H9 (cell line): Measurements from ENCODE around the gene SPDEF. TPM values are rescaled to one million over a fixed set of nuclear protein-coding genes. Genes with fewer than 3 reads are reported as not detected.

ENCODE experiments used
- DNase-seq: peaks from one replicate; pipeline ENCODE4 v3.0.0-alpha.2; 2017
- H2AFZ ChIP-seq: one replicate; pipeline ENCODE4 v1.6.1; 2013; ENCODE audit warnings: mild to moderate bottlenecking, low read length, control low read depth, moderate library complexity
- H2AK5ac ChIP-seq: 2 replicates; pipeline ENCODE4 v1.6.1; 2013; ENCODE audit warnings: low read length, control low read depth, mixed read lengths; ENCODE audit not compliant: insufficient read length
- H2BK120ac ChIP-seq: one replicate; pipeline ENCODE4 v1.6.1; 2013; ENCODE audit warnings: low read depth, mild to moderate bottlenecking, low read length, control low read depth, inconsistent platforms; ENCODE audit not compliant: poor library complexity, severe bottlenecking
- H2BK12ac ChIP-seq: 2 replicates; pipeline ENCODE4 v1.6.1; 2013; ENCODE audit warnings: low read length, control low read depth, mixed read lengths, low read depth; ENCODE audit not compliant: insufficient read length
- H2BK15ac ChIP-seq: 2 replicates; pipeline ENCODE4 v1.6.1; 2013; ENCODE audit warnings: low read depth, low read length, control low read depth
- H2BK20ac ChIP-seq: one replicate; pipeline ENCODE4 v1.6.1; 2013; ENCODE audit warnings: low read depth, mild to moderate bottlenecking, low read length, control low read depth, inconsistent platforms; ENCODE audit not compliant: poor library complexity, severe bottlenecking
- H2BK5ac ChIP-seq: 2 replicates; pipeline ENCODE4 v1.6.1; 2013; ENCODE audit warnings: low read length, control low read depth, mixed read lengths; ENCODE audit not compliant: insufficient read length
- H3K14ac ChIP-seq: 2 replicates; pipeline ENCODE4 v1.6.1; 2013; ENCODE audit warnings: low read length, control low read depth; ENCODE audit not compliant: insufficient read depth
- H3K18ac ChIP-seq: 2 replicates; pipeline ENCODE4 v1.6.1; 2013; ENCODE audit warnings: low read depth, mild to moderate bottlenecking, mixed read lengths, low read length, control low read depth; ENCODE audit not compliant: insufficient read length
- H3K23ac ChIP-seq: 2 replicates; pipeline ENCODE4 v1.6.1; 2013; ENCODE audit warnings: low read length, control low read depth, mixed read lengths, low read depth; ENCODE audit not compliant: insufficient read length
- H3K23me2 ChIP-seq: 2 replicates; pipeline ENCODE4 v1.6.1; 2013; ENCODE audit warnings: low read depth, mild to moderate bottlenecking, mixed read lengths, low read length, control low read depth; ENCODE audit not compliant: insufficient read length, poor library complexity, severe bottlenecking
- H3K27ac ChIP-seq: 2 replicates; pipeline ENCODE4 v1.5.1; 2013; ENCODE audit warnings: low read length, control low read depth, mixed read lengths, low read depth; ENCODE audit not compliant: insufficient read length
- H3K27me3 ChIP-seq: 2 replicates; pipeline ENCODE4 v1.6.1; 2013; ENCODE audit warnings: low read length, control low read depth, inconsistent platforms; ENCODE audit not compliant: insufficient read depth
- H3K4ac ChIP-seq: 2 replicates; pipeline ENCODE4 v1.6.1; 2013; ENCODE audit warnings: low read depth, mild to moderate bottlenecking, control low read depth, inconsistent platforms, low read length, moderate library complexity
- H3K4me1 ChIP-seq: 2 replicates; pipeline ENCODE4 v1.6.1; 2013; ENCODE audit warnings: low read length, control low read depth, inconsistent platforms; ENCODE audit not compliant: insufficient read depth
- H3K4me2 ChIP-seq: 2 replicates; pipeline ENCODE4 v1.6.1; 2013; ENCODE audit warnings: low read length, control low read depth, mixed read lengths; ENCODE audit not compliant: insufficient read length, insufficient read depth
- H3K56ac ChIP-seq: 2 replicates; pipeline ENCODE4 v1.6.1; 2013; ENCODE audit warnings: low read depth, mild to moderate bottlenecking, mixed read lengths, low read length, control low read depth; ENCODE audit not compliant: insufficient read length
- H3K79me1 ChIP-seq: 2 replicates; pipeline ENCODE4 v1.6.1; 2013; ENCODE audit warnings: low read depth, mild to moderate bottlenecking, moderate library complexity, low read length, control low read depth, inconsistent platforms; ENCODE audit not compliant: insufficient read depth, poor library complexity, severe bottlenecking
- H3K79me2 ChIP-seq: 2 replicates; pipeline ENCODE4 v1.6.1; 2013; ENCODE audit warnings: low read length, control low read depth, inconsistent platforms; ENCODE audit not compliant: insufficient read depth
- H3K9ac ChIP-seq: 2 replicates; pipeline ENCODE4 v1.6.1; 2013; ENCODE audit warnings: low read length, control low read depth, mixed read lengths; ENCODE audit not compliant: insufficient read length; ENCODE audit errors: extremely low read depth
- H3K9me3 ChIP-seq: one replicate; pipeline ENCODE4 v1.6.1; 2013; ENCODE audit warnings: low read depth, low read length, inconsistent platforms; ENCODE audit not compliant: control insufficient read depth
- H3T11ph ChIP-seq: one replicate; pipeline ENCODE4 v1.6.1; 2013; ENCODE audit warnings: mild to moderate bottlenecking, low read length, control low read depth, inconsistent platforms
- H4K20me1 ChIP-seq: one replicate; pipeline ENCODE4 v1.6.1; 2013; ENCODE audit not compliant: control insufficient read depth, insufficient read length, insufficient read depth
- H4K5ac ChIP-seq: 2 replicates; pipeline ENCODE4 v1.6.1; 2013; ENCODE audit warnings: low read depth, mild to moderate bottlenecking, mixed read lengths, low read length, control low read depth; ENCODE audit not compliant: insufficient read length
- H4K8ac ChIP-seq: replicated peaks from 2 replicates; pipeline ENCODE4 v1.6.1; 2013; ENCODE audit warnings: low read length, control low read depth, mixed read lengths, low read depth; ENCODE audit not compliant: insufficient read length
- H4K91ac ChIP-seq: 2 replicates; pipeline ENCODE4 v1.6.1; 2013; ENCODE audit warnings: low read depth, mild to moderate bottlenecking, moderate library complexity, mixed read lengths, low read length, control low read depth; ENCODE audit not compliant: insufficient read length
- H3K27ac Mint-ChIP-seq, 3 experiments: 2 replicates in 2 of 3; 3 replicates in 1 of 3; pipeline ENCODE4 v1.8.0; 2020 to 2021; ENCODE audit warnings: mixed read lengths in 3 of 3, mild to moderate bottlenecking in 1 of 3, moderate library complexity in 1 of 3
- H3K27me3 Mint-ChIP-seq: 2 replicates; pipeline ENCODE4 v1.8.0; 2021; ENCODE audit warnings: low read depth, mild to moderate bottlenecking, moderate library complexity, mixed read lengths
- H3K36me3 Mint-ChIP-seq, 3 experiments: 2 replicates in 2 of 3; 3 replicates in 1 of 3; pipeline ENCODE4 v1.8.0; 2020 to 2021; ENCODE audit warnings: low read depth in 3 of 3, mixed read lengths in 3 of 3; ENCODE audit not compliant: insufficient read depth in 1 of 3
- H3K4me1 Mint-ChIP-seq, 2 experiments: 2 replicates each; pipeline ENCODE4 v1.8.0; 2020; ENCODE audit warnings: mixed read lengths in 2 of 2
- H3K4me3 Mint-ChIP-seq, 2 experiments: 2 replicates in 1 of 2; 3 replicates in 1 of 2; pipeline ENCODE4 v1.8.0; 2020 to 2021; ENCODE audit warnings: mild to moderate bottlenecking in 2 of 2, mixed read lengths in 2 of 2, moderate library complexity in 1 of 2
- H3K9me3 Mint-ChIP-seq, 2 experiments: 2 replicates in 1 of 2; 3 replicates in 1 of 2; pipeline ENCODE4 v1.8.0; 2020; ENCODE audit warnings: mild to moderate bottlenecking in 2 of 2, mixed read lengths in 2 of 2, moderate library complexity in 1 of 2
- CTCF ChIP-seq: fragments of 200-600 bp; sonication (generic); conservative IDR thresholded peaks from 3 replicates; pipeline ENCODE4 v1.8.0; 2021; ENCODE audit warnings: antibody characterized with exemption, mild to moderate bottlenecking
- WGBS: extraction: QIAGEN DNeasy Blood & Tissue Kit; methylation state at CpG from one replicate; pipeline ENCODE4 v1.1.7; 2013; ENCODE audit warnings: missing lambda C conversion rate, low lambda C conversion rate, mixed read lengths; ENCODE audit not compliant: insufficient read length; ENCODE audit errors: extremely low coverage; 5-methylcytosine and 5-hydroxymethylcytosine counted together
- total RNA-seq: library from RNA; stranded (reverse); gene quantifications from 2 replicates; pipeline ENCODE4 v1.2.1, GENCODE V29; 2021

The SPDEF gene
- total RNA-seq, 1 experiment from 2014 or later: 0.15 TPM

GRCh38 chr6:34551720-34552119 is 4.4 kb downstream of the SPDEF start:
- WGBS: no CpG with 5 or more reads among the region's 8 CpGs
- Histone ChIP-seq H2AK5ac (no peak overlapping the region), H3K27me3 (no peaks in the 10 kb centered on the region)

More at GRCh38 chr6:34551720-34552119, 4.4 kb downstream of the SPDEF start:
- Mint-ChIP-seq H3K9me3 (no peaks in the 10 kb centered on the region), H3K27ac (peak overlapping the region in 2 of 3 experiments; percentile 8 to 83; a peak in 1 of 7 replicates), H3K36me3 (no peaks in the 10 kb centered on the region), H3K4me3 (no peak overlapping the region), H3K4me1 (peaks cover 10 to 26% of the 10 kb centered on the region in 2 experiments), H3K27me3 (peaks cover 1% of the 10 kb centered on the region)
- Histone ChIP-seq H4K91ac (no peak overlapping the region), H3K14ac (peak overlapping the region; percentile 53; the same call in 1 of the 2 replicates), H4K20me1 (no peaks in the 10 kb centered on the region), H3K4ac (no peak overlapping the region), H3K27ac (no peak overlapping the region), H2BK20ac (no peak overlapping the region), H3K4me1 (no peaks in the 10 kb centered on the region), H3K23me2 (no peaks in the 10 kb centered on the region), H4K8ac (no peak overlapping the region), H2BK120ac (no peak overlapping the region), H3K79me1 (no peaks in the 10 kb centered on the region), H3K18ac (no peak overlapping the region), H2BK5ac (no peak overlapping the region), H2BK15ac (no peak overlapping the region), H3T11ph (no peak overlapping the region), H3K56ac (no peak overlapping the region), H3K4me2 (no peak overlapping the region), H3K79me2 (no peaks in the 10 kb centered on the region), H3K23ac (no peak overlapping the region), H2BK12ac (no peak overlapping the region), H3K9me3 (no peaks in the 10 kb centered on the region), H4K5ac (no peak overlapping the region), H3K9ac (no peak overlapping the region), H2AFZ (no peak overlapping the region)
- no peak for TF ChIP-seq CTCF
- no peak for DNase-seq
